ENCODE measurements around the gene EPHA10.
A peak's percentile ranks its signal among the peaks of the same experiment; 100 is the strongest.

EPHA10 gene

DNA sequence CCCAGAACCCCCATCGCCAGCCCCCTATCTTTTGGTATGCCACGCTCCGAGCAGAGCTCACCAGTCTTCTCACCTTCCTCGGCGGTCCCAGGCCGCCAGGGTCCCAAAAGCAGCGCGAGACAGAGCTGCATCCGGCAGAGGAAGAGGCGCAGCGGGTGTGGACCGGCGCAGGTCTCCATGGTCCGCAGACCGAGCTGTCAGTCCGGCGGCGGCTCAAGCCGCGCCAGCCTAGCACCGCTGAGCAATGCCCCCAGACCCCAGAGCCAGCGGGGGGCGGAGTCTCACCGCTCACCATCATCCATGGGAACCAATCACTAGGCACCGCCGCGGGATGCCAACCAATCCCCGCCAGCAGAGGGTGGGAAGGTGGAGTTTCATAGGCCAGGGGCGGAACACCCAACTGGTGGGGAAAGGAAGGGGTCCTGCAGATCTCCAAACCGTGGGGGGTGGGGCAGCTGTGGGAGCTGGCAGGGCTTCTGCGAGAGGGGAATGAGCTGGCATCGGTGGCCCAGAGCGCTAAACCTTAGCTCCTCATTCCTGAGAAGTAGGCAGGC is at the start of gene EPHA10:
TSS of gene EPHA10 (minus strand) at position 233 of the 554 bp plus-strand sequence. CDS start at position 179, 54 bp downstream.
- peak within 1 kb of the TSS; percentile 51 for H3K4me3 ChIP-seq (ENCODE audit: low read depth, low read length)
- H3K27ac ChIP-seq, result no peak within 1 kb of the TSS
- H3K9me3 ChIP-seq (ENCODE audit: severe bottlenecking), result no peaks in the 10 kb centered on the region
- no peaks in the 10 kb centered on the region for H3K36me3 ChIP-seq
- TF ChIP-seq CTCF (IDR thresholded peaks at IDR 0.05; ENCODE audit: low read depth, low read length), result no peak
- DNase-seq, result peak; percentile 91
- H3K27me3 ChIP-seq (ENCODE audit: insufficient read depth, low read depth, severe bottlenecking), result peaks cover 13% of the 10 kb centered on the region

- Histone ChIP-seq H3K4me3 (ENCODE audit: low read depth, low read length) (no peak overlapping the region), H3K27me3 (ENCODE audit: insufficient read depth, low read depth, severe bottlenecking) (no peaks in the 10 kb centered on the region), H3K36me3 (peaks cover 31% of the 10 kb centered on the region), H3K27ac (no peak overlapping the region), H3K9me3 (ENCODE audit: severe bottlenecking) (no peaks in the 10 kb centered on the region)
- TF ChIP-seq CTCF (IDR thresholded peaks at IDR 0.05; ENCODE audit: low read depth, low read length), result no peak
- peak; percentile 11 for DNase-seq
Observed at GRCh38 chr1:37814252-37814651, 49.3 kb upstream of the EPHA10 start.

DNA sequence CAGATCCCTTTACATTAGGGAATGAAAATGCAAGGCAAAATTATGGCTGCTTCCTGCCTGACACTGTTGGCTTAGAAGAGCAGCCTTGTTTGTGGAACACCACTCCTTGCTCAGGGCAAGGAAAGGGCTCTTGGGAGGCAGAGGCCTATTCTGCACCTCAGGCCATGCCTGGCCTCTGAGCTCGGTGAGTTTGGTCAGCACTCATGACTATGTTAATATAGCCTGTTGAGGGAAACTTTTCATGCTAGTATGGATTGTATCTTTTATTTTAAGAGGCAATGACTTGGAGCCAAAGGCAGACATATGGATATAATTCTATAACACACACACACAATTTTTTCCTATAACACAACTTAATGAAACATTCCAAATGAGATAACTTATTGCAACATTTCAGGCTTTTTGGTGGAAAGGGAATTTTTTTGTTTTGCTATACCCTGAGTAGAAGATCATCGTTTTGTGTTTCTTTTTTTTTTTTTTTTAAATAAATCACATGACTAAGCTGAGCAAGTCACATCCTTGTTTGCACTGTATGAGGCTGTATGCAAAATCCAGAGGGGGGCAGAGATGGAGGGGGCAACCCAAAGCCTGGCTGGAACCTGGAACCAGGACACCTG is 48.7 kb upstream of the EPHA10 start:
- no peaks in the 10 kb centered on the region for H3K27me3 ChIP-seq (ENCODE audit: insufficient read depth, low read depth, severe bottlenecking)
- no peak overlapping the region for H3K4me3 ChIP-seq (ENCODE audit: low read depth, low read length)
- no peaks in the 10 kb centered on the region for H3K9me3 ChIP-seq (ENCODE audit: severe bottlenecking)
- no peak for DNase-seq
- no peak overlapping the region for H3K27ac ChIP-seq
- H3K36me3 ChIP-seq, result peaks cover 28% of the 10 kb centered on the region
- no peak for TF ChIP-seq CTCF (IDR thresholded peaks at IDR 0.05; ENCODE audit: low read depth, low read length)

DNA sequence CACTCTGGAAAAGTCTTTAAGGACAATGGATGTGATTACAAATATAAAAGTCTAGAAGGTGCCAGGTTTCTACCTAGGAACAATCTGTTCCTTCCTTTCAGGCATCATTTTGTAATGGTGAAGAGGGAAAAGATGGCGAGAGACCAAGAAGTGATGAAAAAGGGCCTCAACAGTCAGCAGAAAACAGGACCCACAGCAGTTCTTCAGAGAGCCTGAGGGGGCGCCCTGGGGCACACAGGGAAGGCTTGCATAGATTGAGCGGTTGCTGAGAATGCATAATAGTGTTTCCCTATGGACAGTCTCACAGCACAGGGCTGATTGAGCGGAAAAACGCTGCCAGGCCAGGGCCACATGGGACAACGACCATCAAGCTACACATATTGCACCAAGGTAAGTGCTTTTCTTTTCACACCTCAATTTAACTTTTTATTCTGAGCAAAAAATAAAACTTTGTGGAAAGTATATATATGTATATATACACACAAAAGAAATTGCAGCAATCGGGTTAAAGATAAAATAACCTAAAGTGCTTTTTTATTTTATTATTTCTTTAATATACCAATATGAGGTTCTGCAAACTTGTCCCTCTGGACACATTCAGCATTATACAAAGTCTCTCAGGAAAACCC is 46.2 kb upstream of the EPHA10 start:
- no peak overlapping the region for H3K4me3 ChIP-seq (ENCODE audit: low read depth, low read length)
- H3K36me3 ChIP-seq, result peaks cover 29% of the 10 kb centered on the region
- no peak overlapping the region for H3K27ac ChIP-seq
- H3K9me3 ChIP-seq (ENCODE audit: severe bottlenecking), result no peaks in the 10 kb centered on the region
- peak; percentile 77 for DNase-seq
- TF ChIP-seq CTCF (IDR thresholded peaks at IDR 0.05; ENCODE audit: low read depth, low read length), result peak; percentile 88
- no peaks in the 10 kb centered on the region for H3K27me3 ChIP-seq (ENCODE audit: insufficient read depth, low read depth, severe bottlenecking)

GRCh38 chr1:37809942-37810341 is 45.0 kb upstream of the EPHA10 start:
- H3K36me3 ChIP-seq, result peaks cover 32% of the 10 kb centered on the region
- no peak for DNase-seq

More at GRCh38 chr1:37809942-37810341, 45.0 kb upstream of the EPHA10 start:
- no peaks in the 10 kb centered on the region for H3K9me3 ChIP-seq (ENCODE audit: severe bottlenecking)
- TF ChIP-seq CTCF (IDR thresholded peaks at IDR 0.05; ENCODE audit: low read depth, low read length), result no peak
- H3K27me3 ChIP-seq (ENCODE audit: insufficient read depth, low read depth, severe bottlenecking), result no peaks in the 10 kb centered on the region
- no peak overlapping the region for H3K27ac ChIP-seq
- H3K4me3 ChIP-seq (ENCODE audit: low read depth, low read length), result no peak overlapping the region
